Immature natural killer cell (primary cell): ENCODE results near the gene CRELD2. TPM values are rescaled to one million over a fixed set of nuclear protein-coding genes. Genes with fewer than 3 reads are reported as not detected.

Experiments
- DNase-seq, 3 donors: peaks; one replicate each; pipeline ENCODE4 v3.0.0; 2022; ENCODE audit warnings: mixed read lengths in 1 of 3
- H3K27ac Mint-ChIP-seq, 6 donors: one replicate each; pipeline ENCODE4 v1.8.0; 2020; ENCODE audit warnings: mixed read lengths in 6 of 6, mild to moderate bottlenecking in 5 of 6, inconsistent platforms in 4 of 6, moderate library complexity in 3 of 6
- H3K27me3 Mint-ChIP-seq, 3 donors: one replicate each; pipeline ENCODE4 v1.8.0; 2020 to 2021; ENCODE audit warnings: low read depth in 3 of 3, mild to moderate bottlenecking in 3 of 3, mixed read lengths in 3 of 3, moderate library complexity in 3 of 3, inconsistent platforms in 1 of 3
- H3K36me3 Mint-ChIP-seq, 3 donors: one replicate each; pipeline ENCODE4 v1.8.0; 2020; ENCODE audit warnings: mixed read lengths in 3 of 3, inconsistent platforms in 2 of 3, mild to moderate bottlenecking in 2 of 3
- H3K4me1 Mint-ChIP-seq, 2 donors: one replicate each; pipeline ENCODE4 v1.8.0; 2020; ENCODE audit warnings: inconsistent platforms in 2 of 2, mild to moderate bottlenecking in 2 of 2, mixed read lengths in 2 of 2, moderate library complexity in 1 of 2
- H3K4me3 Mint-ChIP-seq, 5 donors: one replicate each; pipeline ENCODE4 v1.8.0; 2020; ENCODE audit warnings: mild to moderate bottlenecking in 5 of 5, mixed read lengths in 5 of 5, inconsistent platforms in 3 of 5, moderate library complexity in 3 of 5
- H3K9me3 Mint-ChIP-seq, 6 donors: one replicate each; pipeline ENCODE4 v1.8.0; 2020; ENCODE audit warnings: mild to moderate bottlenecking in 6 of 6, mixed read lengths in 6 of 6, inconsistent platforms in 4 of 6, moderate library complexity in 3 of 6
- polyA plus RNA-seq, 3 donors: library from polyadenylated mRNA; unstranded; fragments of 300-500 nt; fragmentation: Illumina TruSeq; gene quantifications; one replicate each; pipeline ENCODE4 v1.2.3, GENCODE V29; 2021

Gene CRELD2
- polyA plus RNA-seq, 3 donors from 2014 or later = 61.3 to 94.8 (median 76.9) TPM

- no peaks in the 10 kb centered on the region for H3K9me3 Mint-ChIP-seq
- H3K4me1 Mint-ChIP-seq = peaks cover 33 to 46% of the 10 kb centered on the region in 2 donors
- peaks cover 0 to 14% (median 5%) of the 10 kb centered on the region in 3 donors for H3K27me3 Mint-ChIP-seq
- peak overlapping the region in 1 of 5 donors; percentile 6 for H3K4me3 Mint-ChIP-seq
- peak overlapping the region in 3 of 6 donors; percentile 0 to 54 (median 53) for H3K27ac Mint-ChIP-seq
- peaks cover 17 to 39% (median 19%) of the 10 kb centered on the region in 3 donors for H3K36me3 Mint-ChIP-seq
- DNase-seq = no peak
Measured at GRCh38 chr22:49882519-49883293, 35.7 kb upstream of the CRELD2 start.

GRCh38 chr22:49883294-49883640 is 35.2 kb upstream of the CRELD2 start:
- no peak for DNase-seq
- Mint-ChIP-seq H3K36me3 (peaks cover 23 to 42% (median 23%) of the 10 kb centered on the region in 3 donors), H3K27me3 (peaks cover 0 to 14% (median 5%) of the 10 kb centered on the region in 3 donors), H3K9me3 (no peaks in the 10 kb centered on the region), H3K4me1 (peaks cover 33 to 46% of the 10 kb centered on the region in 2 donors), H3K27ac (peak overlapping the region in 2 of 6 donors; percentile 7 to 53), H3K4me3 (peak overlapping the region in 1 of 5 donors; percentile 6)

- no peak overlapping the region for H3K27ac Mint-ChIP-seq
- no peak overlapping the region for H3K4me3 Mint-ChIP-seq
- no peaks in the 10 kb centered on the region for H3K9me3 Mint-ChIP-seq
- no peak for DNase-seq
- H3K36me3 Mint-ChIP-seq = peaks cover 23 to 49% (median 23%) of the 10 kb centered on the region in 3 donors
- peaks cover 31 to 46% of the 10 kb centered on the region in 2 donors for H3K4me1 Mint-ChIP-seq
- peaks cover 0 to 14% (median 5%) of the 10 kb centered on the region in 3 donors for H3K27me3 Mint-ChIP-seq
Measured at GRCh38 chr22:49884075-49884474, 34.4 kb upstream of the CRELD2 start.

- no peak for DNase-seq
- no peak overlapping the region for H3K27ac Mint-ChIP-seq
- no peak overlapping the region for H3K4me3 Mint-ChIP-seq
- peaks cover 31 to 46% of the 10 kb centered on the region in 2 donors for H3K4me1 Mint-ChIP-seq
- H3K9me3 Mint-ChIP-seq = no peaks in the 10 kb centered on the region
- H3K36me3 Mint-ChIP-seq = peaks cover 27 to 55% (median 27%) of the 10 kb centered on the region in 3 donors
- peaks cover 0 to 13% (median 3%) of the 10 kb centered on the region in 3 donors for H3K27me3 Mint-ChIP-seq
Measured at GRCh38 chr22:49884503-49885260, 33.8 kb upstream of the CRELD2 start.

- no peaks in the 10 kb centered on the region for H3K9me3 Mint-ChIP-seq
- H3K27ac Mint-ChIP-seq = peak overlapping the region in 1 of 6 donors; percentile 48
- no peak overlapping the region for H3K4me3 Mint-ChIP-seq
- peaks cover 0 to 13% (median 3%) of the 10 kb centered on the region in 3 donors for H3K27me3 Mint-ChIP-seq
- peaks cover 25 to 41% of the 10 kb centered on the region in 2 donors for H3K4me1 Mint-ChIP-seq
- H3K36me3 Mint-ChIP-seq = peaks cover 28 to 61% (median 33%) of the 10 kb centered on the region in 3 donors
- no peak for DNase-seq
Measured at GRCh38 chr22:49885281-49885680, 33.2 kb upstream of the CRELD2 start.

DNA sequence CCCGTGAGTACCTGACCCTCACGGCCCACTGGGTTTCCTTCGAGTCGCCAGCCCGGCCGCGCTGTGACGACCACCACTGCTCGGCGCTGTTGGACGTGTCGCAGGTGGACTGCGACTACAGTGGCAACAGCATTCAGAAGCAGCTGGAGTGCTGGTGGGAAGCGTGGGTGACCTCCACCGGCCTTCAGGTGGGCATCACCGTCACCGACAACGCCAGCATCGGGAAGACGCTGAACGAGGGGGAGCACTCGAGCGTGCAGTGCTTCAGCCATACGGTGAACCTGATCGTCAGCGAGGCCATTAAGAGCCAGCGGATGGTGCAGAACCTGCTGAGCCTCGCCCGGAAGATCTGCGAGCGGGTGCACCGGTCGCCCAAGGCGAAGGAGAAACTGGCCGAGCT is 32.6 kb upstream of the CRELD2 start:
- peaks cover 2 to 9% (median 3%) of the 10 kb centered on the region in 3 donors for H3K27me3 Mint-ChIP-seq
- H3K27ac Mint-ChIP-seq = peak overlapping the region in 1 of 6 donors; percentile 48
- H3K4me3 Mint-ChIP-seq = no peak overlapping the region
- DNase-seq = no peak
- no peaks in the 10 kb centered on the region for H3K9me3 Mint-ChIP-seq
- peaks cover 22 to 35% of the 10 kb centered on the region in 2 donors for H3K4me1 Mint-ChIP-seq
- peaks cover 28 to 61% (median 33%) of the 10 kb centered on the region in 3 donors for H3K36me3 Mint-ChIP-seq

- Mint-ChIP-seq H3K27me3 (peaks cover 2 to 9% (median 3%) of the 10 kb centered on the region in 3 donors), H3K9me3 (no peaks in the 10 kb centered on the region), H3K4me3 (peak overlapping the region in 3 of 5 donors; percentile 9 to 31 (median 24)), H3K27ac (peak overlapping the region; percentile 40 to 82 (median 62)), H3K36me3 (peaks cover 33 to 67% (median 40%) of the 10 kb centered on the region in 3 donors), H3K4me1 (peaks cover 22 to 39% of the 10 kb centered on the region in 2 donors)
- peak; percentile 51 to 61 (median 51) for DNase-seq
Measured at GRCh38 chr22:49886346-49887063, 31.9 kb upstream of the CRELD2 start.

GRCh38 chr22:49887064-49887451 is 31.4 kb upstream of the CRELD2 start:
- H3K9me3 Mint-ChIP-seq = no peaks in the 10 kb centered on the region
- peaks cover 2 to 9% (median 3%) of the 10 kb centered on the region in 3 donors for H3K27me3 Mint-ChIP-seq
- H3K4me3 Mint-ChIP-seq = peak overlapping the region in 3 of 5 donors; percentile 9 to 31 (median 24)
- peak overlapping the region; percentile 40 to 82 (median 62) for H3K27ac Mint-ChIP-seq
- peaks cover 20 to 35% of the 10 kb centered on the region in 2 donors for H3K4me1 Mint-ChIP-seq
- H3K36me3 Mint-ChIP-seq = peaks cover 36 to 70% (median 42%) of the 10 kb centered on the region in 3 donors
- DNase-seq = no peak

DNA sequence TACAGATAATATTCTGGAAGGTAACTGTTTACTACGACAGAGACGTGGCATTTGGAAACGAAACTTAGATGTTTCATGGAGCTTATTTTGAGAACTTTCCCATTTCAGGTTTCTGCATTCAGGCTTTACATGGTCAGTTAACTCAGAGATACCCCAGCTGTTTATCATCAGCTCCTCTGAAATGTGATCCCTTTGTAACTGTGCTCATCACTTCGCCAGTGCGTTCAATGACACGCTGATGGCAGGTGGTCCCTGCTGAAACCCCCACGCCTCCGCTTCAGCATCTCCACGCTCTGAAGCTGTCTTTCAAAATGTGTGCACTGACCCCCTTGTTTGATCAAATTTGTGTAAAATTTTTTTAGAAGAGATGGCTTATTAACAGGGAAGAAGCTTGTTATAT is 30.7 kb upstream of the CRELD2 start:
- Mint-ChIP-seq H3K4me3 (no peak overlapping the region), H3K27me3 (peaks cover 2 to 8% (median 3%) of the 10 kb centered on the region in 3 donors), H3K4me1 (peaks cover 17 to 29% of the 10 kb centered on the region in 2 donors), H3K9me3 (no peaks in the 10 kb centered on the region), H3K27ac (no peak overlapping the region), H3K36me3 (peaks cover 36 to 67% (median 42%) of the 10 kb centered on the region in 3 donors)
- no peak for DNase-seq

GRCh38 chr22:49889071-49889470 is 29.4 kb upstream of the CRELD2 start:
- Mint-ChIP-seq H3K4me3 (no peak overlapping the region), H3K36me3 (peaks cover 30 to 60% (median 44%) of the 10 kb centered on the region in 3 donors), H3K4me1 (peaks cover 11 to 18% of the 10 kb centered on the region in 2 donors), H3K27ac (no peak overlapping the region), H3K9me3 (no peaks in the 10 kb centered on the region), H3K27me3 (peaks cover 2 to 3% (median 3%) of the 10 kb centered on the region in 3 donors)
- DNase-seq = no peak

DNA sequence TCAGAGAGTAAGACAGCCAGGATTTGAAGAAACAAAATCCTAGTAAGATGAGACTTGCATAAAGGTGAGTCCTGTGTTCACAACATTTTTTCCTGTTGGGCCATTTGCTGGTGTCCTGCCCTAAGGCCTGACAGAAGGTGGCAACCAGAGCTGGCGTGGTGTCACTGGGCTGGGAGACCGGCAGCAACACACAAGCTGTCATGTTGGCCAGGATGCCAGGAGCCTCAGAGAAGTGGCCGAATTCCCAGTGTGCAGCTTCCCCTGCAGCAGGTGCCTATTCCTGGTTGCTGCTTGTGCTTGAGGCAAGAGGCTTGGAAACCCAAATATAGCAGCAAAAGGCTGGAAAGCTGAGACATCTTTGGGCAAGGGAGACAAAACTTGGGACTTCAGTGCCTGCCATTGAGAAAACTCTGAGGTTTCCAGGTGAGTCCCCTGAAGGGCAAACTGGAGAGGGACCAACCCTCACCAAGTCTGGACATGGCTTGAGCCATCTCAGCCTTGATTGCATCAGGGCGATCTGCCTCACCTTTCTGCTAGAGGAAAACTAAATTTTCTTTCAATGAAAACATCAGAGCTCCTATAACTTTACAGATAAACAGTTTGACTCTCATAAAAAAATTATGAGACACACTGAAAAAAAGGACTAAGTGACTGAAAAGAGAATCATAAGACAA is 26.1 kb upstream of the CRELD2 start:
- Mint-ChIP-seq H3K9me3 (no peaks in the 10 kb centered on the region), H3K36me3 (peaks cover 20 to 46% (median 38%) of the 10 kb centered on the region in 3 donors), H3K4me1 (peaks cover 3 to 7% of the 10 kb centered on the region in 2 donors), H3K4me3 (no peak overlapping the region), H3K27ac (peak overlapping the region in 1 of 6 donors; percentile 53), H3K27me3 (peaks cover 0 to 2% (median 1%) of the 10 kb centered on the region in 3 donors)
- DNase-seq = no peak

GRCh38 chr22:49893025-49893424 is 25.4 kb upstream of the CRELD2 start:
- H3K9me3 Mint-ChIP-seq = no peaks in the 10 kb centered on the region

More at GRCh38 chr22:49893025-49893424, 25.4 kb upstream of the CRELD2 start:
- H3K4me1 Mint-ChIP-seq = peaks cover 3 to 7% of the 10 kb centered on the region in 2 donors
- peaks cover 0 to 2% (median 1%) of the 10 kb centered on the region in 3 donors for H3K27me3 Mint-ChIP-seq
- H3K27ac Mint-ChIP-seq = peak overlapping the region in 2 of 6 donors; percentile 52 to 53
- peaks cover 17 to 43% (median 35%) of the 10 kb centered on the region in 3 donors for H3K36me3 Mint-ChIP-seq
- no peak for DNase-seq
- H3K4me3 Mint-ChIP-seq = no peak overlapping the region
